ENCODE results near the gene CACNA2D4. TPM values are rescaled to one million over a fixed set of nuclear protein-coding genes. Genes with fewer than 3 reads are reported as not detected.

Gene CACNA2D4
- total RNA-seq, 1 experiment from 2014 or later: 1.7 TPM

DNA sequence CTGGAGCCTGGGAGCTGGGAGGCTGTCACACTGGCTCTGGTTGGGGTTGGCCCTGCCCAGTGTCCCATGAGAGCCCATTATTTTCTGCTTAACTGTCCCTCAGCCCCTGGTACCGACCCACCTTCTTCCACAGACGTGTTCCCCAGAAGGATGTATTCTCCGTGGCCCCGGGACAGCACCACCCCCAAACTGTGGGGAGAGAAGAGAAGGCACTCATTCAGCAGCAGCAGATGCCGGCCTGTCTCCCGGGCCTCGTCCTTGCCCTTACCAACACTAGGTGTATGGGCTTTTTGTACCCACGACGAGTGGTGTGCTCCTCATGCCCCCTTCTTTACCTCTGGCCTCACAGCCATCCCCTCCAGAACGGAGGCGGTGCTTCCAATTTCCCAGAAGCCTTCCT lies 60.0 kb downstream of the CACNA2D4 start:
- no TSS peak for BruUV-seq (replicated peaks)
- no peaks in the 10 kb centered on the region for H3K4me1 ChIP-seq (ENCODE audit: control insufficient read depth in 1 of 2, insufficient read depth in 2 of 2, low read length in 2 of 2)
- intact Hi-C loops (cut with micrococcal nuclease): no loop called here
- H3K27ac ChIP-seq (ENCODE audit: low read depth, low read length): no peak overlapping the region
- H3K9me3 ChIP-seq (ENCODE audit: control insufficient read depth in 1 of 2, insufficient read depth in 1 of 2, low read depth in 1 of 2, low read length in 2 of 2): no peaks in the 10 kb centered on the region
- H3K9me2 ChIP-seq (ENCODE audit: insufficient read depth): no peaks in the 10 kb centered on the region
- no peak overlapping the region for H3K9ac ChIP-seq (ENCODE audit: low read length)
- H3K4me2 ChIP-seq (ENCODE audit: low read length): no peak overlapping the region
- no peak overlapping the region for H3K4me3 ChIP-seq (replicated peaks in 1 of 2; ENCODE audit: low read depth in 1 of 2, low read length in 2 of 2)
- CTCF ChIA-PET: no interaction called here
- no peaks in the 10 kb centered on the region for H3K36me3 ChIP-seq (ENCODE audit: control insufficient read depth in 1 of 2, insufficient read depth in 2 of 2, low read length in 2 of 2)
- POLR2A ChIA-PET: no interaction called here
- no peaks in the 10 kb centered on the region for H4K20me1 ChIP-seq (ENCODE audit: insufficient read depth)
- no peak overlapping the region for H2AFZ ChIP-seq (ENCODE audit: low read depth, low read length, poor library complexity, severe bottlenecking)
- RAD21 ChIA-PET (ENCODE audit: low non-redundant PET in 1 of 2, low total read pairs in 2 of 2, uncharacterized antibody in 2 of 2, unreplicated experiment in 2 of 2): no interaction called here
- H3K79me2 ChIP-seq (ENCODE audit: insufficient read depth, low read length): no peaks in the 10 kb centered on the region
- ATAC-seq (no peak), DNase-seq (ENCODE audit: low read depth, low spot score) (no peak)
- TF ChIP-seq, protein P1, sequence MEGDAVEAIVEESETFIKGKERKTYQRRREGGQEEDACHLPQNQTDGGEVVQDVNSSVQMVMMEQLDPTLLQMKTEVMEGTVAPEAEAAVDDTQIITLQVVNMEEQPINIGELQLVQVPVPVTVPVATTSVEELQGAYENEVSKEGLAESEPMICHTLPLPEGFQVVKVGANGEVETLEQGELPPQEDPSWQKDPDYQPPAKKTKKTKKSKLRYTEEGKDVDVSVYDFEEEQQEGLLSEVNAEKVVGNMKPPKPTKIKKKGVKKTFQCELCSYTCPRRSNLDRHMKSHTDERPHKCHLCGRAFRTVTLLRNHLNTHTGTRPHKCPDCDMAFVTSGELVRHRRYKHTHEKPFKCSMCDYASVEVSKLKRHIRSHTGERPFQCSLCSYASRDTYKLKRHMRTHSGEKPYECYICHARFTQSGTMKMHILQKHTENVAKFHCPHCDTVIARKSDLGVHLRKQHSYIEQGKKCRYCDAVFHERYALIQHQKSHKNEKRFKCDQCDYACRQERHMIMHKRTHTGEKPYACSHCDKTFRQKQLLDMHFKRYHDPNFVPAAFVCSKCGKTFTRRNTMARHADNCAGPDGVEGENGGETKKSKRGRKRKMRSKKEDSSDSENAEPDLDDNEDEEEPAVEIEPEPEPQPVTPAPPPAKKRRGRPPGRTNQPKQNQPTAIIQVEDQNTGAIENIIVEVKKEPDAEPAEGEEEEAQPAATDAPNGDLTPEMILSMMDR (IDR thresholded peaks at IDR 0.05 in 2 of 3, conservative IDR thresholded peaks at IDR 0.05 in 1 of 3; ENCODE audit: borderline replicate concordance in 1 of 3, insufficient read depth in 1 of 3, low read depth in 2 of 3, low read length in 2 of 3): no peak
- TF ChIP-seq, protein P2, sequence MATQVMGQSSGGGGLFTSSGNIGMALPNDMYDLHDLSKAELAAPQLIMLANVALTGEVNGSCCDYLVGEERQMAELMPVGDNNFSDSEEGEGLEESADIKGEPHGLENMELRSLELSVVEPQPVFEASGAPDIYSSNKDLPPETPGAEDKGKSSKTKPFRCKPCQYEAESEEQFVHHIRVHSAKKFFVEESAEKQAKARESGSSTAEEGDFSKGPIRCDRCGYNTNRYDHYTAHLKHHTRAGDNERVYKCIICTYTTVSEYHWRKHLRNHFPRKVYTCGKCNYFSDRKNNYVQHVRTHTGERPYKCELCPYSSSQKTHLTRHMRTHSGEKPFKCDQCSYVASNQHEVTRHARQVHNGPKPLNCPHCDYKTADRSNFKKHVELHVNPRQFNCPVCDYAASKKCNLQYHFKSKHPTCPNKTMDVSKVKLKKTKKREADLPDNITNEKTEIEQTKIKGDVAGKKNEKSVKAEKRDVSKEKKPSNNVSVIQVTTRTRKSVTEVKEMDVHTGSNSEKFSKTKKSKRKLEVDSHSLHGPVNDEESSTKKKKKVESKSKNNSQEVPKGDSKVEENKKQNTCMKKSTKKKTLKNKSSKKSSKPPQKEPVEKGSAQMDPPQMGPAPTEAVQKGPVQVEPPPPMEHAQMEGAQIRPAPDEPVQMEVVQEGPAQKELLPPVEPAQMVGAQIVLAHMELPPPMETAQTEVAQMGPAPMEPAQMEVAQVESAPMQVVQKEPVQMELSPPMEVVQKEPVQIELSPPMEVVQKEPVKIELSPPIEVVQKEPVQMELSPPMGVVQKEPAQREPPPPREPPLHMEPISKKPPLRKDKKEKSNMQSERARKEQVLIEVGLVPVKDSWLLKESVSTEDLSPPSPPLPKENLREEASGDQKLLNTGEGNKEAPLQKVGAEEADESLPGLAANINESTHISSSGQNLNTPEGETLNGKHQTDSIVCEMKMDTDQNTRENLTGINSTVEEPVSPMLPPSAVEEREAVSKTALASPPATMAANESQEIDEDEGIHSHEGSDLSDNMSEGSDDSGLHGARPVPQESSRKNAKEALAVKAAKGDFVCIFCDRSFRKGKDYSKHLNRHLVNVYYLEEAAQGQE (IDR thresholded peaks at IDR 0.05; ENCODE audit: low read depth): no peak
- TF ChIP-seq FOSL1 (IDR thresholded peaks at IDR 0.05; ENCODE audit: low read depth) (no peak), YY1 (IDR thresholded peaks at IDR 0.05; ENCODE audit: extremely low read depth, insufficient replicate concordance, low read depth, low read length) (no peak), JUND (IDR thresholded peaks at IDR 0.05) (no peak), SIN3A (IDR thresholded peaks at IDR 0.05; ENCODE audit: low read depth) (no peak), ELF1 (IDR thresholded peaks at IDR 0.05; ENCODE audit: borderline replicate concordance, low read depth) (no peak), ZNF274 (IDR thresholded peaks at IDR 0.05; ENCODE audit: low read depth, low read length) (no peak), RAD21 (IDR thresholded peaks at IDR 0.05; ENCODE audit: low read depth) (no peak), EZH2phosphoT487 (IDR thresholded peaks at IDR 0.05; ENCODE audit: borderline replicate concordance) (no peak), POLR2A (IDR thresholded peaks at IDR 0.05; ENCODE audit: borderline replicate concordance, extremely low read depth, insufficient read depth, insufficient read length) (no peak), EGR1 (IDR thresholded peaks at IDR 0.05; ENCODE audit: low read depth) (no peak), SP1 (IDR thresholded peaks at IDR 0.05; ENCODE audit: low read depth) (no peak), CBX3 (IDR thresholded peaks at IDR 0.05; ENCODE audit: low read depth) (no peak), CEBPB (IDR thresholded peaks at IDR 0.05; ENCODE audit: low read depth) (no peak), TCF7L2 (IDR thresholded peaks at IDR 0.05; ENCODE audit: borderline replicate concordance, extremely low read depth, insufficient read depth, insufficient read length) (no peak), POLR2AphosphoS5 (IDR thresholded peaks at IDR 0.05; ENCODE audit: low read depth, low read length) (no peak), SRF (IDR thresholded peaks at IDR 0.05; ENCODE audit: low read depth) (no peak)
- TF ChIP-seq, protein P3, sequence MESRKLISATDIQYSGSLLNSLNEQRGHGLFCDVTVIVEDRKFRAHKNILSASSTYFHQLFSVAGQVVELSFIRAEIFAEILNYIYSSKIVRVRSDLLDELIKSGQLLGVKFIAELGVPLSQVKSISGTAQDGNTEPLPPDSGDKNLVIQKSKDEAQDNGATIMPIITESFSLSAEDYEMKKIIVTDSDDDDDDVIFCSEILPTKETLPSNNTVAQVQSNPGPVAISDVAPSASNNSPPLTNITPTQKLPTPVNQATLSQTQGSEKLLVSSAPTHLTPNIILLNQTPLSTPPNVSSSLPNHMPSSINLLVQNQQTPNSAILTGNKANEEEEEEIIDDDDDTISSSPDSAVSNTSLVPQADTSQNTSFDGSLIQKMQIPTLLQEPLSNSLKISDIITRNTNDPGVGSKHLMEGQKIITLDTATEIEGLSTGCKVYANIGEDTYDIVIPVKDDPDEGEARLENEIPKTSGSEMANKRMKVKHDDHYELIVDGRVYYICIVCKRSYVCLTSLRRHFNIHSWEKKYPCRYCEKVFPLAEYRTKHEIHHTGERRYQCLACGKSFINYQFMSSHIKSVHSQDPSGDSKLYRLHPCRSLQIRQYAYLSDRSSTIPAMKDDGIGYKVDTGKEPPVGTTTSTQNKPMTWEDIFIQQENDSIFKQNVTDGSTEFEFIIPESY (IDR thresholded peaks at IDR 0.05; ENCODE audit: extremely low read depth, insufficient replicate concordance, low read length): no peak
- TF ChIP-seq, protein P4, sequence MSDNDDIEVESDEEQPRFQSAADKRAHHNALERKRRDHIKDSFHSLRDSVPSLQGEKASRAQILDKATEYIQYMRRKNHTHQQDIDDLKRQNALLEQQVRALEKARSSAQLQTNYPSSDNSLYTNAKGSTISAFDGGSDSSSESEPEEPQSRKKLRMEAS (IDR thresholded peaks at IDR 0.05): no peak
- H3K27me3 ChIP-seq (ENCODE audit: insufficient read depth, low read length): no peaks in the 10 kb centered on the region
